Transverse colon (tissue), 4 donors: ENCODE measurements around the gene TTC39C. TPM values are rescaled to one million over a fixed set of nuclear protein-coding genes. Genes with fewer than 3 reads are reported as not detected.

Experiments used
- DNase-seq: peaks from one replicate; pipeline ENCODE4 v3.0.0-alpha.2; 2019
- H3K27ac ChIP-seq, 4 donors: fragments of 200-600 bp; sonication (generic); 2 replicates each; pipeline ENCODE4 v1.5.1; 2016 to 2018; ENCODE audit warnings: inconsistent platforms in 4 of 4
- H3K27me3 ChIP-seq: fragments of 200-600 bp; sonication (generic); 2 replicates; pipeline ENCODE4 v1.5.1; 2017; ENCODE audit warnings: inconsistent platforms
- H3K36me3 ChIP-seq, 4 donors: fragments of 200-600 bp; sonication (generic); 2 replicates each; pipeline ENCODE4 v1.5.1; 2017 to 2019; ENCODE audit warnings: inconsistent platforms in 4 of 4
- H3K4me1 ChIP-seq, 4 donors: fragments of 200-600 bp; sonication (generic); 2 replicates each; pipeline ENCODE4 v1.5.1; 2017 to 2020; ENCODE audit warnings: inconsistent platforms in 4 of 4
- H3K4me3 ChIP-seq, 4 donors: fragments of 200-600 bp; sonication (generic); 1 replicate in 1 of 4; 2 replicates in 3 of 4; pipeline versions ENCODE4 v1.5.1 to v1.6.1; 2017 to 2019; ENCODE audit warnings: inconsistent platforms in 4 of 4
- H3K9me3 ChIP-seq, 2 donors: fragments of 200-600 bp; sonication (generic); 2 replicates each; pipeline ENCODE4 v1.5.1; 2017 to 2019; ENCODE audit warnings: inconsistent platforms in 2 of 2
- EP300 ChIP-seq: sonication (generic); formaldehyde crosslinking; IDR thresholded peaks from one replicate; pipeline ENCODE4 v1.6.1; 2017; ENCODE audit warnings: antibody characterized with exemption, low read depth
- POLR2A ChIP-seq: fragments of 450-650 bp; IDR thresholded peaks from one replicate; pipeline ENCODE4 v1.6.1; 2016; ENCODE audit warnings: antibody characterized with exemption, mild to moderate bottlenecking, moderate library complexity
- POLR2AphosphoS5 ChIP-seq, 3 donors: sonication (generic); formaldehyde crosslinking; IDR thresholded peaks; one replicate each; pipeline ENCODE4 v1.6.1; 2016; ENCODE audit warnings: antibody characterized with exemption in 3 of 3
- whole genome bisulfite sequencing, 2 donors: methylation state at CpG; one replicate each; pipeline ENCODE4 v1.1.5; 2018; ENCODE audit warnings: low coverage in 1 of 2; 5-methylcytosine and 5-hydroxymethylcytosine counted together
- in situ Hi-C, 4 donors: fragments of 200-750 bp; cut with MboI; loops; one replicate each; pipeline versions ENCODE4 v1.15.0 to v1.15.1; 2017; ENCODE audit warnings: low sequenced_read_pairs in 3 of 4, low pct_ligation_motif_present in 1 of 4, low pct_unique_long_range_greater_than_20kb in 1 of 4
- intact Hi-C: fragments of 100-400 bp; cut with DNase I; formaldehyde crosslinking; loops from one replicate; pipeline ENCODE4 v1.15.1; 2023; ENCODE audit warnings: low total_unique reads
- total RNA-seq, 4 donors: library from RNA; depleted of rRNA; stranded (reverse); fragments of >200 nt; gene quantifications; one replicate each; pipeline ENCODE4 v1.1.0, GENCODE V29; 2016
- TF ChIP-seq, protein P1 (sequence below), 5 experiments: fragments of 200-600 bp in 3 of 5; fragments of 450-650 bp in 2 of 5; sonication (generic) in 3 of 5; IDR thresholded peaks; 1 replicate in 2 of 5; 2 replicates in 3 of 5; pipeline ENCODE4 v1.5.1; 2016 to 2017; ENCODE audit warnings: antibody characterized with exemption in 5 of 5, inconsistent platforms in 3 of 5, mild to moderate bottlenecking in 2 of 5, moderate library complexity in 1 of 5

The TTC39C gene
- total RNA-seq, 4 donors from 2014 or later, result 4.8 to 18.4 (median 7.4) TPM

DNA sequence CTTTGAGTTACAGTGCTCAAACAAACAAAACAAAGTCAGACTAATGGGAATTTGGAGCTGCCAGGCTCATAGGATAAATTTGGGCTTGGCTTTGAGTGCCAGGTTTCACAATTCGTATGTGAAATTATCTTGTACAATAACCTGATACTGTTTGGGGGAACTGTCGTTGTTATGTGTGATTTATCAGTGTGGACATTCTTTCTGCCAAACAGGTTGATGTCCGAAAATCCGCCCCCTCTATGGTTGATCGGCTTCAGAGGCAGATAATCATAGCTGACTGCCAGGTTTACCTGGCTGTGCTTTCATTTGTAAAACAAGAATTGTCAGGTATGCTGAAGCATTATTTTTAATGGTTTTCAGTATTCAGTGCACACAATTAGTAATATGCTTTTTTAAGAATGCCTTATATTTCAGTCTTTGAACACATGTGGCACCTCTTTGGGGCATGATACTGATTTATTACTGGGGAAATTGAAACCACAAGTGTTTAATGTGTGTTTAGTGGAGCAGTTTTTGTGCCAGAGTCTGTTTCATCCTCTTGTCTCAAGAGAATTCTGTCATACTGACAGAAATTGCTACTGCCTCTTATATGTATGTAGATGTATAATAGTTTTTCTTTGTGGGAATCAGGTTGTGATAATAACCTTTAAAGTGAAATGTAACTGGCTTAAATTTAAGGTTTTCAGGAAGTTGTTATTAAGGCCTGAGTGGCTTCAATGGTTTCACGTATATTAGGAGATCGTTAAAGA is 54.6 kb downstream of the TTC39C start:
- Histone ChIP-seq H3K9me3 (no peaks in the 10 kb centered on the region), H3K27ac (no peak overlapping the region), H3K4me3 (no peak overlapping the region), H3K4me1 (no peaks in the 10 kb centered on the region), H3K36me3 (no peaks in the 10 kb centered on the region), H3K27me3 (no peaks in the 10 kb centered on the region)
- DNase-seq, result no peak
- WGBS, 2 donors, result 67 to 76% methylated on average over 6 to 7 of the region's 7 CpGs
- intact Hi-C loops, result no loop called here
- TF ChIP-seq POLR2AphosphoS5 (IDR thresholded peaks at IDR 0.05), result no peak
- no peak for TF ChIP-seq EP300
- no peak for TF ChIP-seq POLR2A
- TF ChIP-seq, protein P1, sequence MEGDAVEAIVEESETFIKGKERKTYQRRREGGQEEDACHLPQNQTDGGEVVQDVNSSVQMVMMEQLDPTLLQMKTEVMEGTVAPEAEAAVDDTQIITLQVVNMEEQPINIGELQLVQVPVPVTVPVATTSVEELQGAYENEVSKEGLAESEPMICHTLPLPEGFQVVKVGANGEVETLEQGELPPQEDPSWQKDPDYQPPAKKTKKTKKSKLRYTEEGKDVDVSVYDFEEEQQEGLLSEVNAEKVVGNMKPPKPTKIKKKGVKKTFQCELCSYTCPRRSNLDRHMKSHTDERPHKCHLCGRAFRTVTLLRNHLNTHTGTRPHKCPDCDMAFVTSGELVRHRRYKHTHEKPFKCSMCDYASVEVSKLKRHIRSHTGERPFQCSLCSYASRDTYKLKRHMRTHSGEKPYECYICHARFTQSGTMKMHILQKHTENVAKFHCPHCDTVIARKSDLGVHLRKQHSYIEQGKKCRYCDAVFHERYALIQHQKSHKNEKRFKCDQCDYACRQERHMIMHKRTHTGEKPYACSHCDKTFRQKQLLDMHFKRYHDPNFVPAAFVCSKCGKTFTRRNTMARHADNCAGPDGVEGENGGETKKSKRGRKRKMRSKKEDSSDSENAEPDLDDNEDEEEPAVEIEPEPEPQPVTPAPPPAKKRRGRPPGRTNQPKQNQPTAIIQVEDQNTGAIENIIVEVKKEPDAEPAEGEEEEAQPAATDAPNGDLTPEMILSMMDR (IDR thresholded peaks at IDR 0.05), result no peak
- in situ Hi-C loops, result no loop called here

DNA sequence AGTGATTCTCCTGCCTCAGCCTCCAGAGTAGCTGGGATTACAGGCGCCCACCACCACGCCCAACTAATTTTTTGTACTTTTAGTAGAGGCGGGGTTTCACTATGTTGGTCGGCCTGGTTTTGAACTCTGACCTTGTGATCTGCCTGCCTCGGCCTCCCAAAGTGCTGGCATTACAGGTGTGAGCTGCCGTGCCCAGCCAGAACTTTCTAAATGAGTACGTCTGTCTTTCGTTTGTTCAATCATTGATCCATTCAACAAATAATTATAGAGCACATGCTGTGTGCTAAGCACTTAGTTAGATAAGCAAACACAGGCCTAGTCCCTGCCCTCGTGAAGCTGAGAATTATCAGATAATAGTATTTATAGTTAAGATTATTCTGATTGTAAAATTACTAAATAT is 56.5 kb downstream of the TTC39C start:
- no peak for DNase-seq
- in situ Hi-C loops, result no loop called here
- Histone ChIP-seq H3K36me3 (no peaks in the 10 kb centered on the region), H3K9me3 (no peaks in the 10 kb centered on the region), H3K27ac (no peak overlapping the region), H3K4me1 (peaks cover 0 to 5% (median 4%) of the 10 kb centered on the region in 4 donors), H3K27me3 (no peaks in the 10 kb centered on the region), H3K4me3 (no peak overlapping the region)
- WGBS, 2 donors, result 67 to 80% methylated on average over 3 to 9 of the region's 9 CpGs
- TF ChIP-seq POLR2AphosphoS5 (IDR thresholded peaks at IDR 0.05), result no peak
- TF ChIP-seq EP300, result no peak
- no peak for TF ChIP-seq POLR2A
- TF ChIP-seq, protein P1 (IDR thresholded peaks at IDR 0.05), result no peak
- intact Hi-C loops, result no loop called here

DNA sequence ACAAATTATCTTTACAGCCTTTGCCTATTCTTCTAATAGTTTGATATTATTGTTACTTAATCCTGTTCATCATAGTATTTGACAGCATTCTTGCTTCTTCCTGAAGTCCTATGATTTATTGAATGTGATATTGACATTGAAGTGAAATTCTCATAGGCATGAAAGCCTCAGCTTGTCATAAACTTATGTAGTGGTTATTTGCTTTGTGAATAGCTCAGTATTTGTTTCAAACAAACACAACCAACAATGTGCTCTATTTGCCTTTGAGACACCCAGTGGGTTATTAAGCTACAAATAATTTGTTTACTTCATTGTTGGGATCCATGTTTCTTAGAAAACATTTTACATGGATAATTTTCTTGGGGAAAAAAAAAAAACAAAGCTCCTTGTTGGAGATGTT is 57.2 kb downstream of the TTC39C start:
- Histone ChIP-seq H3K9me3 (no peaks in the 10 kb centered on the region), H3K36me3 (no peaks in the 10 kb centered on the region), H3K27me3 (no peaks in the 10 kb centered on the region), H3K4me1 (peaks cover 0 to 13% (median 6%) of the 10 kb centered on the region in 4 donors), H3K4me3 (no peak overlapping the region), H3K27ac (no peak overlapping the region)
- TF ChIP-seq POLR2A, result no peak
- no peak for TF ChIP-seq EP300
- TF ChIP-seq, protein P1 (IDR thresholded peaks at IDR 0.05), result no peak
- TF ChIP-seq POLR2AphosphoS5 (IDR thresholded peaks at IDR 0.05), result no peak
- intact Hi-C loops (no loop called here), in situ Hi-C loops (no loop called here)
- DNase-seq, result no peak

DNA sequence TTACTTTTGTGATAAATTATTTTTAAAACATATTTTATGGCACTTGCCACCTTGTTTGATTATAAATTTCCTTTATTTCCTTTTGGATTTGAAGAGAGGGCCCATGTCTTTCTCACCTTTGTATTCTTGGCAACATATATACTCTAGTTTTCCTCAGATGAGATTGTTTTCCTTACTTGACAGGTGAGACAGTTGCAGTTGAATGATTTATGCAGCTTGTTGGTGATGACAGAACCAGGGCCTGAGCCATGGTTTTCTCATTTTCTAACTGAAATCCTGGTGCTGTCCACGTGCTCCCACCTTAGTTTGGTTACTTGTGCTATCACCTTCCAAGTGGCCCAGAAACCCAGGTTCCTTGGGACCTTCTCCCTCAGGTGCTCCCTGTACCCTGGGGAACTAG is 58.2 kb downstream of the TTC39C start:
- 91% methylated on average over 1 of the region's 1 CpG; no CpG with 5 or more reads in 1 of the 2 donors for WGBS, 2 donors
- Histone ChIP-seq H3K27ac (no peak overlapping the region), H3K4me1 (peaks cover 0 to 14% (median 6%) of the 10 kb centered on the region in 4 donors), H3K4me3 (no peak overlapping the region), H3K36me3 (no peaks in the 10 kb centered on the region), H3K9me3 (no peaks in the 10 kb centered on the region), H3K27me3 (no peaks in the 10 kb centered on the region)
- in situ Hi-C loops (no loop called here), intact Hi-C loops (no loop called here)
- DNase-seq, result no peak
- TF ChIP-seq POLR2AphosphoS5 (IDR thresholded peaks at IDR 0.05), result no peak
- TF ChIP-seq, protein P1 (IDR thresholded peaks at IDR 0.05), result no peak
- TF ChIP-seq POLR2A, result no peak
- TF ChIP-seq EP300, result no peak
